H9 (cell line): ENCODE measurements around the gene ROM1. TPM values are rescaled to one million over a fixed set of nuclear protein-coding genes. Genes with fewer than 3 reads are reported as not detected.

ENCODE experiments used
- DNase-seq: peaks from one replicate; pipeline ENCODE4 v3.0.0-alpha.2; 2017
- H2AFZ ChIP-seq: one replicate; pipeline ENCODE4 v1.6.1; 2013; ENCODE audit warnings: mild to moderate bottlenecking, low read length, control low read depth, moderate library complexity
- H2AK5ac ChIP-seq: 2 replicates; pipeline ENCODE4 v1.6.1; 2013; ENCODE audit warnings: low read length, control low read depth, mixed read lengths; ENCODE audit not compliant: insufficient read length
- H2BK120ac ChIP-seq: one replicate; pipeline ENCODE4 v1.6.1; 2013; ENCODE audit warnings: low read depth, mild to moderate bottlenecking, low read length, control low read depth, inconsistent platforms; ENCODE audit not compliant: poor library complexity, severe bottlenecking
- H2BK12ac ChIP-seq: 2 replicates; pipeline ENCODE4 v1.6.1; 2013; ENCODE audit warnings: low read length, control low read depth, mixed read lengths, low read depth; ENCODE audit not compliant: insufficient read length
- H2BK15ac ChIP-seq: 2 replicates; pipeline ENCODE4 v1.6.1; 2013; ENCODE audit warnings: low read depth, low read length, control low read depth
- H2BK20ac ChIP-seq: one replicate; pipeline ENCODE4 v1.6.1; 2013; ENCODE audit warnings: low read depth, mild to moderate bottlenecking, low read length, control low read depth, inconsistent platforms; ENCODE audit not compliant: poor library complexity, severe bottlenecking
- H2BK5ac ChIP-seq: 2 replicates; pipeline ENCODE4 v1.6.1; 2013; ENCODE audit warnings: low read length, control low read depth, mixed read lengths; ENCODE audit not compliant: insufficient read length
- H3K14ac ChIP-seq: 2 replicates; pipeline ENCODE4 v1.6.1; 2013; ENCODE audit warnings: low read length, control low read depth; ENCODE audit not compliant: insufficient read depth
- H3K18ac ChIP-seq: 2 replicates; pipeline ENCODE4 v1.6.1; 2013; ENCODE audit warnings: low read depth, mild to moderate bottlenecking, mixed read lengths, low read length, control low read depth; ENCODE audit not compliant: insufficient read length
- H3K23ac ChIP-seq: 2 replicates; pipeline ENCODE4 v1.6.1; 2013; ENCODE audit warnings: low read length, control low read depth, mixed read lengths, low read depth; ENCODE audit not compliant: insufficient read length
- H3K23me2 ChIP-seq: 2 replicates; pipeline ENCODE4 v1.6.1; 2013; ENCODE audit warnings: low read depth, mild to moderate bottlenecking, mixed read lengths, low read length, control low read depth; ENCODE audit not compliant: insufficient read length, poor library complexity, severe bottlenecking
- H3K27ac ChIP-seq: 2 replicates; pipeline ENCODE4 v1.5.1; 2013; ENCODE audit warnings: low read length, control low read depth, mixed read lengths, low read depth; ENCODE audit not compliant: insufficient read length
- H3K27me3 ChIP-seq: 2 replicates; pipeline ENCODE4 v1.6.1; 2013; ENCODE audit warnings: low read length, control low read depth, inconsistent platforms; ENCODE audit not compliant: insufficient read depth
- H3K4ac ChIP-seq: 2 replicates; pipeline ENCODE4 v1.6.1; 2013; ENCODE audit warnings: low read depth, mild to moderate bottlenecking, control low read depth, inconsistent platforms, low read length, moderate library complexity
- H3K4me1 ChIP-seq: 2 replicates; pipeline ENCODE4 v1.6.1; 2013; ENCODE audit warnings: low read length, control low read depth, inconsistent platforms; ENCODE audit not compliant: insufficient read depth
- H3K4me2 ChIP-seq: 2 replicates; pipeline ENCODE4 v1.6.1; 2013; ENCODE audit warnings: low read length, control low read depth, mixed read lengths; ENCODE audit not compliant: insufficient read length, insufficient read depth
- H3K56ac ChIP-seq: 2 replicates; pipeline ENCODE4 v1.6.1; 2013; ENCODE audit warnings: low read depth, mild to moderate bottlenecking, mixed read lengths, low read length, control low read depth; ENCODE audit not compliant: insufficient read length
- H3K79me1 ChIP-seq: 2 replicates; pipeline ENCODE4 v1.6.1; 2013; ENCODE audit warnings: low read depth, mild to moderate bottlenecking, moderate library complexity, low read length, control low read depth, inconsistent platforms; ENCODE audit not compliant: insufficient read depth, poor library complexity, severe bottlenecking
- H3K79me2 ChIP-seq: 2 replicates; pipeline ENCODE4 v1.6.1; 2013; ENCODE audit warnings: low read length, control low read depth, inconsistent platforms; ENCODE audit not compliant: insufficient read depth
- H3K9ac ChIP-seq: 2 replicates; pipeline ENCODE4 v1.6.1; 2013; ENCODE audit warnings: low read length, control low read depth, mixed read lengths; ENCODE audit not compliant: insufficient read length; ENCODE audit errors: extremely low read depth
- H3K9me3 ChIP-seq: one replicate; pipeline ENCODE4 v1.6.1; 2013; ENCODE audit warnings: low read depth, low read length, inconsistent platforms; ENCODE audit not compliant: control insufficient read depth
- H3T11ph ChIP-seq: one replicate; pipeline ENCODE4 v1.6.1; 2013; ENCODE audit warnings: mild to moderate bottlenecking, low read length, control low read depth, inconsistent platforms
- H4K20me1 ChIP-seq: one replicate; pipeline ENCODE4 v1.6.1; 2013; ENCODE audit not compliant: control insufficient read depth, insufficient read length, insufficient read depth
- H4K5ac ChIP-seq: 2 replicates; pipeline ENCODE4 v1.6.1; 2013; ENCODE audit warnings: low read depth, mild to moderate bottlenecking, mixed read lengths, low read length, control low read depth; ENCODE audit not compliant: insufficient read length
- H4K8ac ChIP-seq: replicated peaks from 2 replicates; pipeline ENCODE4 v1.6.1; 2013; ENCODE audit warnings: low read length, control low read depth, mixed read lengths, low read depth; ENCODE audit not compliant: insufficient read length
- H4K91ac ChIP-seq: 2 replicates; pipeline ENCODE4 v1.6.1; 2013; ENCODE audit warnings: low read depth, mild to moderate bottlenecking, moderate library complexity, mixed read lengths, low read length, control low read depth; ENCODE audit not compliant: insufficient read length
- H3K27ac Mint-ChIP-seq, 3 experiments: 2 replicates in 2 of 3; 3 replicates in 1 of 3; pipeline ENCODE4 v1.8.0; 2020 to 2021; ENCODE audit warnings: mixed read lengths in 3 of 3, mild to moderate bottlenecking in 1 of 3, moderate library complexity in 1 of 3
- H3K27me3 Mint-ChIP-seq: 2 replicates; pipeline ENCODE4 v1.8.0; 2021; ENCODE audit warnings: low read depth, mild to moderate bottlenecking, moderate library complexity, mixed read lengths
- H3K36me3 Mint-ChIP-seq, 3 experiments: 2 replicates in 2 of 3; 3 replicates in 1 of 3; pipeline ENCODE4 v1.8.0; 2020 to 2021; ENCODE audit warnings: low read depth in 3 of 3, mixed read lengths in 3 of 3; ENCODE audit not compliant: insufficient read depth in 1 of 3
- H3K4me1 Mint-ChIP-seq, 2 experiments: 2 replicates each; pipeline ENCODE4 v1.8.0; 2020; ENCODE audit warnings: mixed read lengths in 2 of 2
- H3K4me3 Mint-ChIP-seq, 2 experiments: 2 replicates in 1 of 2; 3 replicates in 1 of 2; pipeline ENCODE4 v1.8.0; 2020 to 2021; ENCODE audit warnings: mild to moderate bottlenecking in 2 of 2, mixed read lengths in 2 of 2, moderate library complexity in 1 of 2
- H3K9me3 Mint-ChIP-seq, 2 experiments: 2 replicates in 1 of 2; 3 replicates in 1 of 2; pipeline ENCODE4 v1.8.0; 2020; ENCODE audit warnings: mild to moderate bottlenecking in 2 of 2, mixed read lengths in 2 of 2, moderate library complexity in 1 of 2
- CTCF ChIP-seq: fragments of 200-600 bp; sonication (generic); conservative IDR thresholded peaks from 3 replicates; pipeline ENCODE4 v1.8.0; 2021; ENCODE audit warnings: antibody characterized with exemption, mild to moderate bottlenecking
- WGBS: extraction: QIAGEN DNeasy Blood & Tissue Kit; methylation state at CpG from one replicate; pipeline ENCODE4 v1.1.7; 2013; ENCODE audit warnings: missing lambda C conversion rate, low lambda C conversion rate, mixed read lengths; ENCODE audit not compliant: insufficient read length; ENCODE audit errors: extremely low coverage; 5-methylcytosine and 5-hydroxymethylcytosine counted together
- total RNA-seq: library from RNA; stranded (reverse); gene quantifications from 2 replicates; pipeline ENCODE4 v1.2.1, GENCODE V29; 2021

ROM1 gene
- total RNA-seq, 1 experiment from 2014 or later, result 0.79 TPM

DNA sequence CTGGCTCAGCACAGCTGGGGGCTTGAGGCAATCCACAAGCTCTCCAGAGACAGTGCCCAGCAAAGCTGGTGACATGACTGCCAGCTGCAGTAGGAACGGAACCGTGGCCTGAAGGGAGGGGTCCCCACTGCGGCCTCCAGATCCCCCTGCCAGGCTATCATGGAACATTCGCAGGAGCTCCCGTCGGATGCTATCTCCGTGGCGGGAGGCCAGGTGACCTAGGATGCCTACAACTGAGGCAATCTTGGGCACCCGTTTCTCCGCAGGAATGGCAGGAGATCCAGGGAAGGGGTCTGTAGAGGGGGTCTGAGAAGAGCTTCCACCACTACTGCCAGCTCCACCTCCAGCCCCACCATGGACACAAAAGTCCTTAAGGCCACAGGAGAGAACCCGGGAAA lies 35.9 kb downstream of the ROM1 start:
- no CpG with 5 or more reads among the region's 11 CpGs for WGBS
- H3K18ac ChIP-seq, result no peak overlapping the region
- H3K27ac ChIP-seq, result no peak overlapping the region
- no peak overlapping the region for H3K14ac ChIP-seq
- H3K56ac ChIP-seq, result no peak overlapping the region
- H3K9ac ChIP-seq, result no peak overlapping the region
- no peak overlapping the region for H2AK5ac ChIP-seq
- H3K4me2 ChIP-seq, result no peak overlapping the region
- no peaks in the 10 kb centered on the region for H4K20me1 ChIP-seq
- peaks cover 3% of the 10 kb centered on the region; the same call in 1 of the 2 replicates for H3K4me1 ChIP-seq
- H2BK20ac ChIP-seq, result no peak overlapping the region
- H4K8ac ChIP-seq, result no peak overlapping the region
- TF ChIP-seq CTCF, result no peak
- Mint-ChIP-seq H3K9me3 (no peaks in the 10 kb centered on the region), H3K27ac (no peak overlapping the region), H3K36me3 (peaks cover 14 to 36% (median 23%) of the 10 kb centered on the region in 3 experiments), H3K4me1 (peaks cover 12 to 17% of the 10 kb centered on the region in 2 experiments), H3K4me3 (no peak overlapping the region), H3K27me3 (no peaks in the 10 kb centered on the region)
- no peak overlapping the region for H4K5ac ChIP-seq
- no peak overlapping the region for H3K23ac ChIP-seq
- no peaks in the 10 kb centered on the region for H3K27me3 ChIP-seq
- no peak overlapping the region for H4K91ac ChIP-seq
- H3K23me2 ChIP-seq, result peaks cover 9% of the 10 kb centered on the region
- no peak overlapping the region for H2BK12ac ChIP-seq
- H3K4ac ChIP-seq, result no peak overlapping the region
- no peaks in the 10 kb centered on the region for H3K9me3 ChIP-seq
- no peak for DNase-seq
- no peak overlapping the region for H2BK5ac ChIP-seq
- no peak overlapping the region for H3T11ph ChIP-seq
- H2BK120ac ChIP-seq, result no peak overlapping the region
- H3K79me2 ChIP-seq, result peaks cover 12% of the 10 kb centered on the region; the same call in 1 of the 2 replicates
- no peak overlapping the region for H2AFZ ChIP-seq
- H3K79me1 ChIP-seq, result no peaks in the 10 kb centered on the region
- H2BK15ac ChIP-seq, result no peak overlapping the region
